ENCODE measurements around the gene LIN7A. TPM values are rescaled to one million over a fixed set of nuclear protein-coding genes. Genes with fewer than 3 reads are reported as not detected.

Gene LIN7A
- total RNA-seq, 4 donors from 2014 or later: 5.3 to 9.3 (median 5.6) TPM

DNA sequence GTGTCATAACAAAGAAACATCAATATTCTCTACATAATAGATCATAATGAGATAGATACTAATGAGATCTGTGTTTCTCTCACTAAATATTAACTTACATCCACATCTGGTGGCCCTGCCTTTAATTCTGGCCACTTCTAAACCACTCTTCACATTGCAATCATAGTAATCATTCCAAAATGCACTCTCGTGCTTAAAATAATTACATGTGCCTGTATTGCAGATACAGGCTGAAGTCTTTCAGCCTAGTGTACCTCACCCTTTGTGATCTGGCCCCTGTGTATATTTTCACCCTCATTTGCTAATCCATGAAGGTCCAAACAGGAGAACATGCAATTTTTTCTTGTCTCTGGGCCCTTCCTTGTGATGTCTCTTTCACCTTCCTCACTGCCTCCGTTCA lies 108.0 kb downstream of the LIN7A start:
- no peaks in the 10 kb centered on the region for H3K36me3 ChIP-seq
- peaks cover 0 to 5% (median 0%) of the 10 kb centered on the region in 4 donors for H3K4me1 ChIP-seq
- no peak overlapping the region for H3K27ac ChIP-seq (replicated peaks in 1 of 4)
- DNase-seq (ENCODE audit: extremely low spot score): no peak
- H3K27me3 ChIP-seq: no peaks in the 10 kb centered on the region
- WGBS: 57% methylated on average over 2 of the region's 2 CpGs
- TF ChIP-seq POLR2A (IDR thresholded peaks at IDR 0.05; ENCODE audit: low read depth) (no peak), POLR2AphosphoS5 (IDR thresholded peaks at IDR 0.05) (no peak), EP300 (IDR thresholded peaks at IDR 0.05) (no peak)
- TF ChIP-seq, protein P1, sequence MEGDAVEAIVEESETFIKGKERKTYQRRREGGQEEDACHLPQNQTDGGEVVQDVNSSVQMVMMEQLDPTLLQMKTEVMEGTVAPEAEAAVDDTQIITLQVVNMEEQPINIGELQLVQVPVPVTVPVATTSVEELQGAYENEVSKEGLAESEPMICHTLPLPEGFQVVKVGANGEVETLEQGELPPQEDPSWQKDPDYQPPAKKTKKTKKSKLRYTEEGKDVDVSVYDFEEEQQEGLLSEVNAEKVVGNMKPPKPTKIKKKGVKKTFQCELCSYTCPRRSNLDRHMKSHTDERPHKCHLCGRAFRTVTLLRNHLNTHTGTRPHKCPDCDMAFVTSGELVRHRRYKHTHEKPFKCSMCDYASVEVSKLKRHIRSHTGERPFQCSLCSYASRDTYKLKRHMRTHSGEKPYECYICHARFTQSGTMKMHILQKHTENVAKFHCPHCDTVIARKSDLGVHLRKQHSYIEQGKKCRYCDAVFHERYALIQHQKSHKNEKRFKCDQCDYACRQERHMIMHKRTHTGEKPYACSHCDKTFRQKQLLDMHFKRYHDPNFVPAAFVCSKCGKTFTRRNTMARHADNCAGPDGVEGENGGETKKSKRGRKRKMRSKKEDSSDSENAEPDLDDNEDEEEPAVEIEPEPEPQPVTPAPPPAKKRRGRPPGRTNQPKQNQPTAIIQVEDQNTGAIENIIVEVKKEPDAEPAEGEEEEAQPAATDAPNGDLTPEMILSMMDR (IDR thresholded peaks at IDR 0.05): no peak
- intact Hi-C loops (cut with DNase I): no loop called here
- H3K9me3 ChIP-seq: no peaks in the 10 kb centered on the region
- H3K4me3 ChIP-seq: no peak overlapping the region

DNA sequence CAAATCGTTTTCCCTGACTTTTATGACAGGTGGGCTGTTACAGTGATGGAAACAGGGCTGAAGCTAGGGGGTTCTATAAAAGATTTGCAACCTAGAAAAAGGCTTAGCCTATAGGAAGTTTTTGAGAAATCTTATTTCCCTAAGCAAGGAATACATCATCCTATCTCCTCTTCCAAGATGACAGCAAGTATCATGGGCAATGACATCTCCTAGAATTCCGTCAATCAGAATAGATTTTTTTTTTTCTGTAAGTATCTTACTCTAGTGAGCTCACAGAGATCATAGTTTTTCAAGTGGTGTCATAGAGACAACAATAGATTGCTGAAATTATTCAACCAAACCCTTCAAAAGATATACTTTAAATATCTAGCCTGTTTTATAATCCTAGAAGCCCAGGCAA lies 112.2 kb downstream of the LIN7A start:
- Histone ChIP-seq H3K4me1 (peaks cover 0 to 11% (median 0%) of the 10 kb centered on the region in 4 donors), H3K4me3 (no peak overlapping the region), H3K27ac (replicated peaks in 1 of 4) (no peak overlapping the region), H3K9me3 (no peaks in the 10 kb centered on the region), H3K27me3 (no peaks in the 10 kb centered on the region), H3K36me3 (no peaks in the 10 kb centered on the region)
- 89% methylated on average over 2 of the region's 2 CpGs for WGBS
- DNase-seq (ENCODE audit: extremely low spot score): no peak
- no peak for TF ChIP-seq EP300 (IDR thresholded peaks at IDR 0.05)
- TF ChIP-seq POLR2A (IDR thresholded peaks at IDR 0.05; ENCODE audit: low read depth): no peak
- TF ChIP-seq POLR2AphosphoS5 (IDR thresholded peaks at IDR 0.05): no peak
- intact Hi-C loops (cut with DNase I): no loop called here

DNA sequence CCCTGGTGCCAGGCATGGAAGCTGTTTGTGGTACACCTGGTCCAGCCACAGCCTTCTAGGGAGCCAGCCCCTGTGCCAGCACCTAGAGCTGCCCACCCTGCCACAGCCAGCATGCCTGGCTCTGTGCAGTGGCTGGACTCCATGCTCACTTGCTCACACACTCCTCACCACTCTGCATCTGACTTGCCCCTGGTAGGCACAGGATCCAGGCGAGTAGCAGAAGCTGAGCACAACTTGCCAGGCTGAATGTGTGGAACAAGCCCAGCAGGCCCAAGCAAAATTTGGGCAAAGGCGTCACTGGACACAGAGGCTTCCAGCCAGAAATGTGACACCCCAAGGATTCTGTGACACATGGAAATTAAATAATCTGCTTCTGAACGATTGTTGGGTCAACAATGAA lies 114.3 kb downstream of the LIN7A start:
- WGBS: 85% methylated on average over 3 of the region's 3 CpGs
- no peak overlapping the region for H3K27ac ChIP-seq (replicated peaks in 1 of 4)
- no peak for TF ChIP-seq EP300 (IDR thresholded peaks at IDR 0.05)
- TF ChIP-seq, protein P1 (IDR thresholded peaks at IDR 0.05): no peak
- no peak for TF ChIP-seq POLR2AphosphoS5 (IDR thresholded peaks at IDR 0.05)
- TF ChIP-seq POLR2A (IDR thresholded peaks at IDR 0.05; ENCODE audit: low read depth): no peak
- H3K4me3 ChIP-seq: no peak overlapping the region
- intact Hi-C loops (cut with DNase I): no loop called here
- no peak for DNase-seq (ENCODE audit: extremely low spot score)
- H3K4me1 ChIP-seq: peaks cover 0 to 6% (median 0%) of the 10 kb centered on the region in 4 donors
- no peaks in the 10 kb centered on the region for H3K27me3 ChIP-seq
- no peaks in the 10 kb centered on the region for H3K9me3 ChIP-seq
- no peaks in the 10 kb centered on the region for H3K36me3 ChIP-seq

DNA sequence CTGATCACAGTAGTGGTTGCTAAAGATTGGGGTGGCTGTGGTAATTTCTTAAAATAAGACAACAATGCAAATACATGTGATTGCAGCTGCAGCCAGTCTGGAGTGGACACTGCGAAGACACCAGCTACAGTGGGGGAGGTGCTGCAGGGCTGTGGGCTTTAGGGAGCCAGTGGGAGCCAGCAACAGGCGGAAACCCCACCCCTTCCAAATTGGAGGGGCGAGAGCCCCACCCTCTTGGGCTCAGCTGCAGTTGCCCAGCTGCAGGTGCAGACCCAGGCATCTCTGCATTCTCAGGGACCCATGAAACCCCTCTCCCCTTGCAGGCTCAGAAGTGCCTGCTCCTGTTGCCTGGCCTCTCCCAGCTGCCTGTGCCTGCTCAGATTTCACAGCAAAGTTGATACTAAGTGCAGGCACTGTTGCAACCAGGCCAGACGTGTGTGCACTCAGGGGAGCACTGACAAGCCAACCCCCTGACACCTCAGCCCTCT lies 116.2 kb downstream of the LIN7A start:
- no peak for TF ChIP-seq EP300 (IDR thresholded peaks at IDR 0.05)
- TF ChIP-seq POLR2AphosphoS5 (IDR thresholded peaks at IDR 0.05): no peak
- TF ChIP-seq, protein P1 (IDR thresholded peaks at IDR 0.05): no peak
- no peak for TF ChIP-seq POLR2A (IDR thresholded peaks at IDR 0.05; ENCODE audit: low read depth)
- H3K27me3 ChIP-seq: no peaks in the 10 kb centered on the region
- 84% methylated on average over 4 of the region's 4 CpGs for WGBS

DNA sequence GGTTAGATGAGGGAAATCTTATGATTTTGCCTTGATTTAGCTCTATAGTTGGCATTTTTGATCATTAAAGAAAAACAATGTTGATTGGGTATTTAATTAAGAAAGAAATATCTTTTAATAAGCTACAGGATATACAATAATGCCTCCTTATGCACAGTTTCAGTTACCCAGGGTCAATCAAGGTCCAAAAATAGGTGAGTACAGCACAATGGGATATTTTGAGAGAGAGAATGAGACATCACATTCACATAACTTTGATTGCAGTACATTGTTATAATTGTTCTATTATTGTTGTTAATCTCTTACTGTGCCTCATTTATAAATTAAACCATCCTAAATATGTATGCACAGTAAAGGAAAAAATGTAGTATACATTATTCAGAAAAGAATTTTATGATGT lies 118.9 kb downstream of the LIN7A start:
- no peaks in the 10 kb centered on the region for H3K9me3 ChIP-seq
- H3K27me3 ChIP-seq: no peaks in the 10 kb centered on the region
- H3K27ac ChIP-seq (replicated peaks in 1 of 4): no peak overlapping the region
- H3K36me3 ChIP-seq: no peaks in the 10 kb centered on the region
- intact Hi-C loops (cut with DNase I): no loop called here
- TF ChIP-seq, protein P1 (IDR thresholded peaks at IDR 0.05): no peak
- TF ChIP-seq EP300 (IDR thresholded peaks at IDR 0.05) (no peak), POLR2A (IDR thresholded peaks at IDR 0.05; ENCODE audit: low read depth) (no peak), POLR2AphosphoS5 (IDR thresholded peaks at IDR 0.05) (no peak)
- H3K4me1 ChIP-seq: peaks cover 6 to 20% (median 14%) of the 10 kb centered on the region in 4 donors
- no peak for DNase-seq (ENCODE audit: extremely low spot score)
- H3K4me3 ChIP-seq: no peak overlapping the region

More for the DNA sequence above, 116.2 kb downstream of the LIN7A start:
- Histone ChIP-seq H3K4me3 (no peak overlapping the region), H3K9me3 (no peaks in the 10 kb centered on the region), H3K4me1 (peaks cover 0 to 6% (median 0%) of the 10 kb centered on the region in 4 donors), H3K27ac (replicated peaks in 1 of 4) (no peak overlapping the region), H3K36me3 (no peaks in the 10 kb centered on the region)
- intact Hi-C loops (cut with DNase I): no loop called here
- no peak for DNase-seq (ENCODE audit: extremely low spot score)

Measured in esophagus muscularis mucosa (tissue), 4 donors.